BLaER1 treated with 17β-estradiol and CSF1 and Interleukin-3, amounts not matched to agents 10 nM and 100 nM (cell line): ENCODE results near the gene C3.
"Not testable (repeated sequence)": the region's sequence is repeated elsewhere in the genome, so short reads cannot be mapped to it uniquely, and the experiment has no call there.

Experiments used
- H3K27ac ChIP-seq, 11 experiments: shearing (Covaris generic); formaldehyde crosslinking; 2 replicates each; pipeline ENCODE4 v1.8.1; 2022
- H3K27me3 ChIP-seq, 11 experiments: shearing (Covaris generic); formaldehyde crosslinking; 2 replicates each; pipeline ENCODE4 v1.8.1; 2022
- H3K36me3 ChIP-seq, 11 experiments: shearing (Covaris generic); formaldehyde crosslinking; 2 replicates each; pipeline ENCODE4 v1.8.1; 2022
- H3K4me1 ChIP-seq, 10 experiments: shearing (Covaris generic); formaldehyde crosslinking; 2 replicates each; pipeline ENCODE4 v1.8.1; 2022
- H3K4me2 ChIP-seq, 11 experiments: shearing (Covaris generic); formaldehyde crosslinking; 2 replicates each; pipeline ENCODE4 v1.8.1; 2022
- H3K4me3 ChIP-seq, 10 experiments: shearing (Covaris generic); formaldehyde crosslinking; 2 replicates each; pipeline ENCODE4 v1.8.1; 2022
- H3K9ac ChIP-seq, 11 experiments: shearing (Covaris generic); formaldehyde crosslinking; 2 replicates each; pipeline ENCODE4 v1.8.1; 2022
- H3K9me3 ChIP-seq, 11 experiments: shearing (Covaris generic); formaldehyde crosslinking; replicated peaks in 1 of 11; 2 replicates each; pipeline ENCODE4 v1.8.1; 2022
- H4K20me1 ChIP-seq, 11 experiments: shearing (Covaris generic); formaldehyde crosslinking; 2 replicates each; pipeline ENCODE4 v1.8.1; 2022
- Cebpa-rat ChIP-seq, 11 experiments: shearing (Covaris generic); IDR thresholded peaks; 2 replicates each; pipeline ENCODE4 v1.8.1; 2022

The C3 gene

GRCh38 chr19:6678690-6679109 is 41.8 kb downstream of the C3 start:
- Histone ChIP-seq H3K9me3 (peaks cover 0 to 13% (median 0%) of the 10 kb centered on the region in 11 experiments; a peak in 2 of 22 replicates), H3K4me1 (peaks cover 19 to 34% (median 25%) of the 10 kb centered on the region in 10 experiments), H3K4me3 (no peak overlapping the region), H4K20me1 (peaks cover 0 to 41% (median 0%) of the 10 kb centered on the region in 11 experiments; a peak in 4 of 22 replicates), H3K27ac (no peak overlapping the region), H3K27me3 (no peaks in the 10 kb centered on the region), H3K4me2 (no peak overlapping the region), H3K9ac (no peak overlapping the region), H3K36me3 (peaks cover 0 to 74% (median 16%) of the 10 kb centered on the region in 11 experiments; a peak in 11 of 22 replicates)
- TF ChIP-seq Cebpa-rat (IDR thresholded peaks at IDR 0.05): no peak

- no peak overlapping the region for H3K4me2 ChIP-seq
- peaks cover 0 to 13% (median 0%) of the 10 kb centered on the region in 11 experiments; a peak in 2 of 22 replicates for H3K9me3 ChIP-seq
- no peaks in the 10 kb centered on the region for H3K27me3 ChIP-seq
- H4K20me1 ChIP-seq: peaks cover 0 to 41% (median 0%) of the 10 kb centered on the region in 11 experiments; a peak in 4 of 22 replicates
- H3K9ac ChIP-seq: no peak overlapping the region
- no peak overlapping the region for H3K27ac ChIP-seq
- H3K36me3 ChIP-seq: peaks cover 0 to 71% (median 14%) of the 10 kb centered on the region in 11 experiments; a peak in 11 of 22 replicates
- no peak for TF ChIP-seq Cebpa-rat (IDR thresholded peaks at IDR 0.05)
- H3K4me3 ChIP-seq: no peak overlapping the region
- H3K4me1 ChIP-seq: peaks cover 19 to 34% (median 25%) of the 10 kb centered on the region in 10 experiments
Measured at GRCh38 chr19:6677883-6678689, 42.4 kb downstream of the C3 start.

GRCh38 chr19:6677495-6677882 is 43.0 kb downstream of the C3 start:
- Histone ChIP-seq H3K4me2 (no peak overlapping the region), H3K4me3 (no peak overlapping the region)

GRCh38 chr19:6676288-6676687 is 44.2 kb downstream of the C3 start:
- TF ChIP-seq Cebpa-rat (IDR thresholded peaks at IDR 0.05): no peak
- Histone ChIP-seq H3K4me1 (peaks cover 19 to 42% (median 32%) of the 10 kb centered on the region in 10 experiments), H3K4me2 (peak overlapping the region in 3 of 11 experiments; percentile 82 to 95 (median 94); a peak in 4 of 22 replicates), H3K27me3 (no peaks in the 10 kb centered on the region), H3K4me3 (no peak overlapping the region), H3K27ac (no peak overlapping the region; a peak in 1 of 22 replicates), H3K9ac (no peak overlapping the region), H3K36me3 (peaks cover 0 to 53% (median 14%) of the 10 kb centered on the region in 11 experiments; a peak in 11 of 22 replicates), H3K9me3 (peaks cover 0 to 13% (median 0%) of the 10 kb centered on the region in 11 experiments; a peak in 2 of 22 replicates), H4K20me1 (peaks cover 0 to 32% (median 0%) of the 10 kb centered on the region in 11 experiments; a peak in 4 of 22 replicates)

More at GRCh38 chr19:6677495-6677882, 43.0 kb downstream of the C3 start:
- Histone ChIP-seq H3K9ac (no peak overlapping the region), H3K4me1 (peaks cover 19 to 34% (median 25%) of the 10 kb centered on the region in 10 experiments), H3K27ac (no peak overlapping the region), H3K27me3 (no peaks in the 10 kb centered on the region), H3K9me3 (peaks cover 0 to 13% (median 0%) of the 10 kb centered on the region in 11 experiments; a peak in 2 of 22 replicates), H4K20me1 (peaks cover 0 to 41% (median 0%) of the 10 kb centered on the region in 11 experiments; a peak in 4 of 22 replicates), H3K36me3 (peaks cover 0 to 65% (median 14%) of the 10 kb centered on the region in 11 experiments; a peak in 11 of 22 replicates)
- TF ChIP-seq Cebpa-rat (IDR thresholded peaks at IDR 0.05): no peak

GRCh38 chr19:6674868-6675305 is 45.6 kb downstream of the C3 start:
- H3K36me3 ChIP-seq: peaks cover 0 to 39% (median 14%) of the 10 kb centered on the region in 11 experiments; a peak in 10 of 22 replicates
- no peaks in the 10 kb centered on the region for H3K27me3 ChIP-seq
- TF ChIP-seq Cebpa-rat (IDR thresholded peaks at IDR 0.05): no peak
- peak overlapping the region in 4 of 10 experiments; percentile 27 to 56 (median 32); a peak in 6 of 20 replicates for H3K4me3 ChIP-seq
- H4K20me1 ChIP-seq: peaks cover 0 to 32% (median 0%) of the 10 kb centered on the region in 11 experiments; a peak in 4 of 22 replicates
- H3K4me2 ChIP-seq: peak overlapping the region; percentile 75 to 95 (median 87)
- H3K4me1 ChIP-seq: peaks cover 19 to 55% (median 39%) of the 10 kb centered on the region in 10 experiments
- H3K9me3 ChIP-seq: peaks cover 0 to 7% (median 0%) of the 10 kb centered on the region in 11 experiments; a peak in 2 of 22 replicates
- peak overlapping the region in 8 of 11 experiments; percentile 28 to 73 (median 49); a peak in 13 of 22 replicates for H3K27ac ChIP-seq
- H3K9ac ChIP-seq: peak overlapping the region in 9 of 11 experiments; percentile 1 to 61 (median 47); a peak in 15 of 22 replicates

GRCh38 chr19:6674408-6674807 is 46.0 kb downstream of the C3 start:
- not testable (repeated sequence) for H3K9me3 ChIP-seq, H3K27me3 ChIP-seq
- H3K4me1 ChIP-seq: peaks cover 19 to 60% (median 43%) of the 10 kb centered on the region in 10 experiments
- H3K27ac ChIP-seq: peak overlapping the region in 5 of 11 experiments; percentile 40 to 73 (median 58); a peak in 9 of 22 replicates
- peak overlapping the region in 2 of 10 experiments; percentile 27 to 39; a peak in 1 of 20 replicates for H3K4me3 ChIP-seq
- H3K9ac ChIP-seq: peak overlapping the region in 6 of 11 experiments; percentile 1 to 61 (median 52); a peak in 10 of 22 replicates
- peaks cover 0 to 34% (median 11%) of the 10 kb centered on the region in 11 experiments; a peak in 10 of 22 replicates for H3K36me3 ChIP-seq
- H3K4me2 ChIP-seq: peak overlapping the region; percentile 75 to 95 (median 87)
- peaks cover 0 to 31% (median 0%) of the 10 kb centered on the region in 11 experiments; a peak in 4 of 22 replicates for H4K20me1 ChIP-seq

GRCh38 chr19:6672693-6673290 is 47.7 kb downstream of the C3 start:
- Histone ChIP-seq H3K36me3 (peaks cover 0 to 18% (median 4%) of the 10 kb centered on the region in 11 experiments; a peak in 10 of 22 replicates), H3K27ac (no peak overlapping the region), H4K20me1 (peaks cover 0 to 15% (median 0%) of the 10 kb centered on the region in 11 experiments; a peak in 3 of 22 replicates), H3K27me3 (no peaks in the 10 kb centered on the region), H3K9me3 (no peaks in the 10 kb centered on the region; a peak in 1 of 22 replicates), H3K4me1 (peaks cover 25 to 65% (median 45%) of the 10 kb centered on the region in 10 experiments), H3K9ac (no peak overlapping the region), H3K4me2 (0 out of 22 replicates have a peak overlapping the region, but pooled peaks of 2 of the 11 experiments have one; percentile 32 to 40), H3K4me3 (no peak overlapping the region)
- no peak for TF ChIP-seq Cebpa-rat (IDR thresholded peaks at IDR 0.05)

- no peak overlapping the region for H3K9ac ChIP-seq
- H3K9me3 ChIP-seq: no peaks in the 10 kb centered on the region; a peak in 1 of 22 replicates
- H3K36me3 ChIP-seq: peaks cover 0 to 10% (median 0%) of the 10 kb centered on the region in 11 experiments; a peak in 3 of 22 replicates
- H3K4me1 ChIP-seq: peaks cover 25 to 65% (median 45%) of the 10 kb centered on the region in 10 experiments
- TF ChIP-seq Cebpa-rat (IDR thresholded peaks at IDR 0.05): no peak
- H3K4me3 ChIP-seq: no peak overlapping the region
- peaks cover 0 to 10% (median 0%) of the 10 kb centered on the region in 11 experiments; a peak in 2 of 22 replicates for H4K20me1 ChIP-seq
- H3K27ac ChIP-seq: no peak overlapping the region
- peak overlapping the region in 6 of 11 experiments; percentile 25 to 70 (median 36); a peak in 10 of 22 replicates for H3K4me2 ChIP-seq
- H3K27me3 ChIP-seq: no peaks in the 10 kb centered on the region
Measured at GRCh38 chr19:6671960-6672359, 48.5 kb downstream of the C3 start.
